PC-3 (cell line): ENCODE measurements around the gene SMIM17.

ENCODE experiments used
- CTCF ChIP-seq: fragments of 300-600 bp; sonication (generic); conservative IDR thresholded peaks from 2 replicates; pipeline ENCODE4 v1.5.1; 2017; ENCODE audit warnings: antibody characterized with exemption, low read depth, mild to moderate bottlenecking, low read length
- EZH2phosphoT487 ChIP-seq: fragments of 300-600 bp; sonication (generic); IDR thresholded peaks from 2 replicates; pipeline ENCODE4 v1.6.1; 2018; ENCODE audit warnings: mild to moderate bottlenecking, antibody characterized with exemption, low read length, borderline replicate concordance

DNA sequence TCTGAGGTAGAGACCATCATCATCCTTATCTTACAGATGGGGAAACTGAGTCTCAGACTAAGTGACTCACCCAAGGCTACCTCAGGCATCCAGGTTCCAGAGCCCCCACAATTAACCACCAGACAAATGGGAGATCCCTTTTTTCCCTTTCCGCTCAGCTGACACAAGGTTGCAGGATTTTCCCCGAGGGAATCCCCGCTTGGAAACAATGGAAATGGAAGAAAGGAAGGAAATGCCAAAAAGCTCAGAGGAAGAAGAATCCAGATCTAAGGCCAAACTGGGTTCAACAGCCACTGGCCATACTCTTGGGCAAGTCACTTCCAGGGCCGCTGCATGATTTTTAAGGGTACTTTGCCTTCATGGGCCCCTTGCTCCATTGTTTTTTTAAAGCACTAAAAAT lies 46.3 kb upstream of the SMIM17 start:
- no peak for TF ChIP-seq CTCF
- no peak for TF ChIP-seq EZH2phosphoT487
